NCI-H460 (cell line): ENCODE measurements around the gene CEACAM21. TPM values are rescaled to one million over a fixed set of nuclear protein-coding genes. Genes with fewer than 3 reads are reported as not detected.
A peak's percentile ranks its signal among the peaks of the same experiment; 100 is the strongest.
"Not testable (repeated sequence)": the region's sequence is repeated elsewhere in the genome, so short reads cannot be mapped to it uniquely, and the experiment has no call there.

Experiments
- DNase-seq: peaks from one replicate; pipeline ENCODE4 v3.0.0-alpha.2; 2016; ENCODE audit warnings: low read depth; ENCODE audit errors: extremely low read depth
- total RNA-seq: library from RNA; depleted of rRNA; stranded (reverse); fragments of >200 nt; shearing (Covaris generic); gene quantifications from 2 replicates; pipeline ENCODE4 v1.2.3, GENCODE V29; 2014

Gene CEACAM21
- total RNA-seq, 1 experiment from 2014 or later = not detected

DNA sequence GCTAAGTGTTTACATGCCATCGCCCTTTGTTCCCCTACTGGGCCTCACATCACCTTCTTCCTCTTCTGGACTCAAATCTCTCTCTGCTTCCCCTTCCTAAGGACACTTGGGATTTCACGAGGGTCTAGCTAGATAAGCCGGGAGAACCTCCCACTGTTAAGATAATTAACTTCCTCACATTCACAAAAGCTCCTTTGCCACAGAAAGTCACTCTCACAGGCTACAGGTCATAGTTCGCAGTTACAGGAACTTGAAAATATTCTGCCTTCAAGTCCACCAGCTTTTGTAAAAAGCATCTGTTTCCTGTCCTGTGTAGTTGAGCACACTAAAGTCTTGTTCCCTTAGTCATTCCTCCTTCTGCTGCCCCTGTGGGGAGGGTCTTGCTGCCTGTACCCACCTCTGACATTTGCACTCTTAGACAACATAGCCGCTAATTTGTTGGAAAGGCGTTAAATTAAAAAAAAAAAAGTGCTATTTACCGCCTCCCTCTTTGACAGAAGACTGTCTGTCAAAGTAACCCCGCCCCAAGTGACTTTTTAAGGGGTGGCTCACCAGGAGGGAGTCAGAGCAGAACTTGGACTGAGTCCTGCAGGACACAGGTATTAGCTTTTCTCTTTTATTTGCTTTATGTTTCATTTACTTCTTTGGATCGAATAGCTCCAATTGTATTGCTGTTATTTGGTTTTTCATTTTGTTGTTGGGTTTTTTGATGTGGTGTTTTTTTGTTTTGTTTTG is 26.8 kb upstream of the CEACAM21 start:
- DNase-seq = no peak

DNA sequence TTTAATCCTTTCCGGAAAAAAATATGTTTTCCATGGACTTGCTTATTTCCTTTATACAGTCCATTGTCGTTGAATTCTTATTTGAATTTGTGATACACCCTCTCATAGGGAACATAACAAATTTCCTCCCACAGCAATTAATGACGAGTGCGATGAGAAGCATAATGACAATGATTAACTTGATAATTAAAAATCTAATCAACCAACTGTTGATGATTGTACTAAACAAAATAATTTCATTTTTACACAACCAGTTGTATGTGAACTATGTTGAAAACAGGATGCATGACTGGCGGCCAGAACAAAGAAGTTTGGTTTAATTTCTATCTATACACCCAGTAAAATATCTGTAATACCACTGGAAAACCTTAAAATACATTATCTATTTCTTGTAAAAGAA is 26.1 kb upstream of the CEACAM21 start:
- DNase-seq = no peak

DNA sequence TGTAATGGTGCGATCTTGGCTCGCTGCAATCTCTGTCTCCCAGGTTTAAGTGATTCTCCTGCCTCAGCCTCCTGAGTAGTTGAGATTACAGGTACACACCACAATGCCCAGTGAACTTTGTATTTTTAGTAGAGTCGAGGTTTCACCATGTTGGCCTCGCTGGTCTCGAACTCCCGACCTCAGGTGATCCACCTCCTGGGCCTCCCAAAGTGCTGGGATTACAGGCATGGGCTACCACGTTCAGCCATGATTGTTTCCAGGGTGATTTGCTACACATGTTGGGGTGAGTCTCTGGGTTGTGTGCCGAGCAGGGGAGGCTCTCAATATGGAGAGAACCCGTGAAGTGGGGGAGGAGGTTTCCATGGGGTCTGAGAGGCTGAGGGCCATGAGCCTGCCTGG is 24.8 kb upstream of the CEACAM21 start:
- no peak for DNase-seq

DNA sequence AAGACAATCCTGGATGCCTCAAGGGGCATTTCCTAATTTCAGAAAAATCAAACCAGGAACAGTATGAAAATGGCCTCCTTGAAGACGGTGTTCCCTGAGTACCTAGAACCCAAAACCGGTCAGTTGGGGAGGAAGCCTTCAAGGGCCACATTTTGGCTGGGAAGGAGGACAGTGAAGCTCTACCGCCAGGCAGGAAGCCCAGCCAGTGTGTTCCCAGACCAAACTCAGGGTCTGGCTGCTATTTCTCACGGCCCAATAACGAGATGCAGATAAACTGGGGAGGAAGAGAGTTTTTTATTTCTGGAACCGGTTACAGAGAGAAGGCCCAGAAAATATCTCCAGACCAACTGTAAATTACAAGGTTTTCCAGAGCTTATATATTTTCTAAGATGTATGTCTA is 24.3 kb upstream of the CEACAM21 start:
- no peak for DNase-seq

DNA sequence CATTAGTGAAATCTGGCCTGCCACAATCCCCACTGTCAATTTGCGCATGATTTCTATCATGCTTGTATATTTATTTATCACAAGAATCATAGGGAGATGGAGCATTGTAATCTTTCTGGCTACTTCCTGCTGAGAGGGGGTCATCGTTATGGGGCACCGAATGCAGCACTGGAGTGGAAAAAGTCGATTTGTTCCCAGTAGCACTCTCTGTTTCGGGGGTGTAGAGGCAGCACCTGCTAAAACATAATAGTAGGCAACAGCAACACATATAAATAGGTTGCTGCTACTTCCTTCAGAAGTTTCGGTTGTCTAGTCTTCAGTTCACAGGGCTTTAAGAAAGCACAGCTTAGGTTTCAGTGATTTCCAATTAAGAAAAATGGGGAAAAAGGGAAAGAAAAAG is 23.4 kb upstream of the CEACAM21 start:
- no peak for DNase-seq

DNA sequence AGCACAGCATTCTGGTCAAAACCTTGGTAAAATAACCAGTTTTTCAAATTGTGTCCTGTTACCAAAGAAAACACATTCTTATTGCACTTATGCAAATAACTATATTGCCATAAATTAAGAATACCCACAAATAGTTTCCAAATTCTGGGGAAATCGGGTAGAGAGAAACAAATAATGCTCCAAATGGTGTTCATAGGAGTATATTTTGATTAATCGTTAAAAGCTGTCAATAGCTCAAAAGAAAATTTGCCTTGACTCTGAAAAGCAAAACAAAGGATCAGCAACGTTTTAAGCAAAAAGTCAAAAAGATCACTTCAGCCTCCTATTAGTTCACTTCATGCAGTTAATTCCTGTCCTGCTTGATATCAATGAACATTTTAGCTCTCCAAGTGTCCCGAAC is 22.2 kb upstream of the CEACAM21 start:
- no peak for DNase-seq

DNA sequence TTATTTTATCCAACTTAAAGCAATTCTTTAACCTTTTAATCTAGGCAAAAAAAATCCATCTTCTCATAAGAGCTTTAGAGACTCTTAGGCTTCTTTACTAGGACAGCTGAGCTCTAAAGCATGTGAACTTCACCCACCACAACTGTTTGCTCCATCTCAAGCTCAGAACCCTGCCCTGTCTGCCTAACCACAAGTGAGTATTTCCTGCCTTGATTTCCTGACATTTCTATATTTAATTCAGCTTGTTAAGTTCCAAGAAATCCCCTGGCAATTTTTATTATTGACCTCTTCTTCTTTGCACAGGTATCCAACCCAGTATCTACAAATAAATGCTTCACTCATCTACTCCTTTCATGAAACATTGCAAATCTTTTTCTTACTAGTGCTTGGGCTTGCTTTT is 21.1 kb upstream of the CEACAM21 start:
- DNase-seq = no peak

DNA sequence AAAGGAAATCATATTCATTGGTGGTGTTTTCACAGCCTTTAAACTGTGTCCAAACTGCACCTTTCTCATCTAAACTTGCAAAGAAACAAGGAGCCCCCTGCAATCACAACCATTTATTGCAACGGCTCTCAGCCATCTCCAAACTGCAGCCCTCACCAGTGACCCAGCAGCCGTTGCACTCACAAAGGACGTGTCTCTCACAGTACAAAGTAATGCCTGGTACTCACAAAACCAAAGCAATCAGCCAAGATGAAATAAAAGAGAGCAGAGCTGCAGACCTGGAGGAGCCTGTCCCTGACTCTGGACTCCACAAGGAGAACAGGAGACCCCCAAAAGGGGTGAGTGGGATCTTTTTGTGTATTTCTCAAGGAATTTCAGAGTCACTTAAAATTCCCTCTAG is 20.2 kb upstream of the CEACAM21 start:
- DNase-seq = no peak

DNA sequence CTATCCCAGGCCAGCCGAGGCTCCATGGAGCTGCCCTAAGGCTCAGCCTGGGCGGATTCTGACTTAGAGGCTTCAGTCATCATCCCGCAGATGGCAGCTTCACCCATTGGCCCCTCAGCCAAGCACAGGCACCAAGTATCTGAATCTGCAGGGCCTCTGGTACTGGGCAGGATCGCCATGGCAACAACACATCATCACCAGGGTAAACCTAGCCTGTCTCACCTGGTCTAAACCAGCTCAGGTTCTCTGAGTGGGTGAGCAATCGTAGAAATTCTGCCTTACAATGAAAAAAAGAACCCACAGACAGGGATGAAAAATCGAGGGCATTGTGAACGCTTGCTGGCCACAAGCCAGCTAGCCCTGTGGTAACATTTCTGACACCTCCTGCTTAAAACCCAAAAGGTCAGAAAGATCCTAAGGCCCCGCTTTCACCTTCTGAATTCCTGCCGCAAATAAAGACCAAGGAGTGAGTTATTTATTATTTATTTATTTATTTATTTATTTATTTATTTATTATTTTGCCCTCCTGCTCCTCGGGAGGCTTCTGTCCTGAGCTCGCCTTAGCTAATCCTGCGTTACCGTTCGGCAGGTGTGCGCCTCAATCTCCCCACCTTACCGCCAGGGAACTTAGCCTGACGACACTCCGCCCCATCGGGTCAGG is 12.0 kb upstream of the CEACAM21 start:
- no peak for DNase-seq

DNA sequence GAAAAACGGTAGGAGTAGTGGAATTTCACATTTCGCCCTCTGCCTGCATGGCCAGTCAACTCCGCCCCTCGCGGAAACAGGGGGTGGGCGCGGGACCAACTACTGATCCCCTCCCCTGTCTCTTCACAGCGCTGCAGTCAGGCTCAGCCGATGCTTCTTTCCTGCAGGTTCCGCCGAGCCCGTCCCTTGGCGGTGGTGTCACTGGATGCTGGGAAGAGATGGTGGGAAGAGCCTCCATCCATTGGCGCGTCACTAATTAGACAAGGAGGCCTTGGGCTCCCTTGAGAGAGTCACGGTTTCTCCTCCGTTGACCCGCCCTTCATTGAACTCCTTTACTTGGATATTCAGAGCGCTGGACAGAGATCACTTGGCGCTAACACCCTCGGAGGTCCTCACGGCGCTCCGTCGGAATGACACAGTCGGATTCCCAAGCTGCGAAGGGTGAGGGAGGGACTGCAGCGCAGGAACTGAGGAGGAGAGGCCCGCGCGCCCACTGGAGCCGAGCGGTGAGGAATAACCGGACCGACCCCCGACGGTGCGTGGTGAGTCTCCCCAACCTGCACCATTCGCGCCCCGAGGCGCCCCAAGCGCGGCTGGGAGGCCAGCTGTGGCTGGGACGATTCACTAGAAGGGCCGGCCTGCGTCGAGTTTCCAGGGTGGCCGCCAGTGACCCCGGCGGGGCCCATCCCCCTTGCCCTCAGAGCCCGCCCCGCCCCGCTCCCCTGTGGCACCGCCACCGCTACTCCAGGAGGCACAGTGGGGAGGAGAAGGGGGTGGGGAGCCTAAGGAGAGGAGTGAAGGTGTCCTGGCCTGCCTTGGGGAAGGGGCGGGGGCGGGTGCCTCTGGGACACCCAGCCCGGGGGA is 11.2 kb upstream of the CEACAM21 start:
- no peak for DNase-seq

DNA sequence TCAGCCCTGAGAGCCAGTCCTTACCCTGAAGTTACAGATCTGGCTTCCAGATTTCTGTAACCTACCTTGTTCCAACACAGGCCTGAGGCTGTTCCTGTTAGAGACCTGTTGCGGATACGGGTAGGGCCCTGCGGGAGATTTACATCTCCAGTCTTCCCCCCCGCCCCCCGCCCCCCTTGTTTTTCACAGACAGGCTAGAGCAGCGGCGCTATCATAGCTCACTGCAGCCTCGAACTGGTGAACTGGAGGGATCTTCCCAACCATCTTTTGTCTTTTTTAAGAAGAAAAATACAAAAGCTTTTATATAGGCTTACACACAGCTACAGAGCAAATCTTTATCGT is 10.6 kb upstream of the CEACAM21 start:
- no peak for DNase-seq

DNA sequence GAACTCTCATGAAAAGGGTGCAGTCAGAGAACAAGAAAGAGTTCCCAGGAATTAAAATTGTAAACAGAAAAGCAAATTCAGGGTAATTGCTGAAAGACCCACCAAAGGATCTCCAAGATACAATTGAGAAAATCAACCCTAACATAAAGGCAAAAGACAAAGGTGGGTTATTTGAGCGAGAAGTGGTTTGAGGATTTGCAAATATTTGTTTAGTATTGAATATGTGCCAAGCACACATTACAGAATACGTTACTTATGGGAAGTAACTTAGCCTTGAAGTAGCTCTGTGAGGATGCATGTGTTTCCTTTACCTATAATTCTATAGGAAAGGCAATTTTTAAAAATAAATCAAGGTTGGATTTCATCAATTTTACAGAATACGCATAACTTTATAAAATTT is 10.0 kb upstream of the CEACAM21 start:
- DNase-seq = no peak

DNA sequence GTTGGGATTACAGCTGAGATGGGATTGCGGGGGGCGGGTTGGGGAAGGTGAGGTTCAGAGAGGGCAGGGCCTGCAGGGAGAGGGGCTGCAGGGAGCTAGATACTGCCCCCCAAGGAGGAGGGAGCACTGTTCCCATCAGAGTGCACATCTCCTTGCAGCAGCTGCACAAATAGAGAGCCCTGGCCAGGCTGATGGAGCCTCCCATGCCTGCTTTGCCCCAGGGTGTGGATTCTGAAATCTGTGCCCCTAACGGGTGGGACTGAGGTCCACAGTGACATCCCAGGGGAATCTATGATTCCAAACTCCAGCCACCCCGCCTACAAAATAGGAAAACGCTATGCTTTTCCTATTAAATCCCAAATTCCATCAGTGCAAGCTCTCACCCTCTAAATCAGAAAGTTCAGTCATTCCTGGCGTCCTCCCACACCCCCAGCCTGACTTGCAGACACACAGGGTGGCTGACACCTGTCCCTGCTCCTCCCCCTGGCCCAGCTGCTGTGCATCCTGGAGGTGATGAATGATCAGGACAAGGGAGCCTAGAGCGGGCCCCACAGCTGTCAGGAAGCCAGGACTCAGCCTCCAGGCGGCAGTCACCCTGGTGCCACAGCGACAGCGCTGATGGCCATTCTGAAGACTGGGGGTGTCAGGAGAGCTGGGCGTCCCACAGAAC is 6.3 kb upstream of the CEACAM21 start:
- no peak for DNase-seq

DNA sequence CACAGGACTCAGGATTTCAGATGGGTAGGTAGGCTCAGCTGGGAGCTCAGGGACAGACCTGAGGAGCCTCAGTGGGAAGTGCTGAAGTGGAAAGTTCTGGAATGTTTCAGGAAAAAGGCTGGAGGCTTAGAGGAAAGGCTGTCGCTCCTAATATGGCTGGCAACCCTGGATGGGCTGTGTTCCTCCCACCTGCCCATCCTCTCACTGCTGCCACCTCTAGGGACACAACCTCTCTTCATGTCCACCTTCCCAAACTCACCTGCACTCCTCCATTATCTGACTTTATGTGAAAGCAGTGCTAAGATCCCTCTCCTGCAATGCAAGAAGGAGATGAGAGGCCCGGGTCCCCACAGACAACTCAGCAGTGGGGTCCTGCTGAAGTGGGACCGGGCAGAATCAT is 5.8 kb upstream of the CEACAM21 start:
- no peak for DNase-seq

DNA sequence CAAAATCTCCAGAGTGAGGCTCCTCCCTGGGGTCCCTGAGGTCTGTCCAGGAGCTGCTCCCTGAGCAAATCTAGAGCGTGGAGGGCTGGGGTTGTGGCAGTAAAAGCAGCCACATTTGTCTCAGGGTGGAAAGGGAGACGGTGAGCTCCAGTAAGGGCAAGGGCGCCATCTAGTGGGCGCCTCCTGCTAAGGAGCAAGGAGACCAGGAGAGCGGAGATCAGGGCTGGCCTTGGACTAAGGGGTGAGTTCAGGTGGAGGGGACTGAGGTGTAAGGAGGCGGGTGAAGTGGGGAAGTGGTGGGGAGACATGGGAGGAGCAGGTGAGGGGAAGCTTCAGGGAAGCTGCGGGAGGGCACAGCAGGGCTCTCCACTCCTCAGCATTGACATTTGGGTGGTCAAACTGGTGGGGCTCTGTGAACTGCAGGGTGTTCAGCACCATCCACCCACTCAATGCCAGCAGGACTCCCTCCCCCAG is 5.3 kb upstream of the CEACAM21 start:
- peak; percentile 69 for DNase-seq

DNA sequence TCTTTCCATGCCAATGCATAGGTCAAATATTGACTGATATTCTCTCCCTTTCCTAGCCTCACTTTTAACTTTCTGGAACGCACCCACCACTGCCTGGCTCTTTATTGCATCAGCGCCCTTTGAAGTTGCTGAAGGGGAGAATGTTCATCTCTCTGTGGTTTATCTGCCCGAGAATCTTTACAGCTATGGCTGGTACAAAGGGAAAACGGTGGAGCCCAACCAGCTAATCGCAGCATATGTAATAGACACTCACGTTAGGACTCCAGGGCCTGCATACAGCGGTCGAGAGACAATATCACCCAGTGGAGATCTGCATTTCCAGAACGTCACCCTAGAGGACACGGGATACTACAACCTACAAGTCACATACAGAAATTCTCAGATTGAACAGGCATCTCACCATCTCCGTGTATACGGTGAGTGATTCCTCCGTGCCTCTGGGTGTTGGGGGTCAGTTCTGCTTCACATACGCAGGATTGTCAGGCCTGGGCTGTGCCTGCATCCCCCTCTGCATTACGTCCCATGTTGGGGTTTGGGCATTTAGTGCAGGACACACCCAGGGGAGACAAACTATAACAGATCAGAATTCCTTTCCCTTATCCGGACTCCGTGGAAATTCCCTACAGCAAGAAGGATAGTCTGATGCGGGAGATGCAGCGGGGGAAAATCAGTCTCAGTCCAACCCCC is 1.3 kb downstream of the CEACAM21 start:
- no peak for DNase-seq

DNA sequence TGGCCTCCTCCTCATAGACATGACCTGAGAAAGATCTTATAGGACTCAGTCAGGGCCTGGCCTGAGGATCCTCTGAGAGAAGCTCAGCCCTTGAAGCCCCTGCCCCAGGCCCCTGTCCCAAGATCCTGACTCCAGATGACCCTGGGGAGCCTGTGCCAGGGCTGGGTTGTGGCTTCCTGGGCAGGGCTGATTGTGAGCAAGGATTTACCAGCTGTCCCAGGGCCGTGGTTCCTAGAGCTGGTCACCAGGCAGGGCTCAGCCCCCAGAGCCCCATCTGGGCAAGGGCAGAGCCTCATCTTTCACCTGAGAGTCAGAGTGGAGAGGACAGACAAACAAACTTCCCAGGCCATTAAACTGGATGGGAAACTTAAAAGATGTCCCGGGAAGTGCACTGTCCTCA is 1.9 kb downstream of the CEACAM21 start:
- DNase-seq = no peak

DNA sequence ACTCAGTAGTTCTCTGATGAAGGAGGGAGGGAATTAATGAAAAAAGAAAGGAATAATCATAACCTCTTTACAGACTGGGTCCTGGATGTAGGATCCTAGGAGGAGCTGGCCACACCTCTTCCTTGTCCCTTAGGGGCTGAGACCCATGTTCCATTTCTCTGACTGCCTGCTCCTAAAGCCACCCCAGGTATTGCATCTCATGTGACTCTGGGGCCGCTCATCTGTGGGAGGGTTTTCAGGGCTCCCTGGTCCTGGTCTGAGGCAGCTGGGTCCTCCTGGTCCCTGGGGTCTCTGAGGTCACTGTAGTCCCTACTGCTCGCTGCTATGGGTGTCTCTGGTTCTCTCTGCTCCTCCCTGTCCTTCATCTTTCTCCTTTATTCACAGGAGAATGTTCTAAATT is 2.9 kb downstream of the CEACAM21 start:
- DNase-seq = no peak

DNA sequence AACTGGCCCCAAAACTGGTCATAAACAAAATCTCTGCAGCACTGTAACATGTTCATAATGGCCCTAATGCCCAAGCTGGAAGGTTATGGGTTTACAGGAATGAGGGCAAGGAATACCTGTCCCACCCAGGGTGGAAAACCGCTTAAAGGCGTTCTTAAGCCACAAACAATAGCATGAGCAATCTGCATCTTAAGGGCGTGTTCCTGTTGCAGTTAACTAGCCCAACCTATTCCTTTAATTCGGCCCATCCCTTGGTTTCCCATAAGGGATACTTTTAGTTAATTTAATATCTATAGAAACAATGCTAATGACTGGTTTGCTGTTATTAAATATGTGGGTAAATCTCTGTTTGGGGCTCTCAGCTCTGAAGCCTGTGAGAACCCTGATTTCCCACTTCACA is 5.1 kb downstream of the CEACAM21 start:
- DNase-seq = not testable (repeated sequence)

DNA sequence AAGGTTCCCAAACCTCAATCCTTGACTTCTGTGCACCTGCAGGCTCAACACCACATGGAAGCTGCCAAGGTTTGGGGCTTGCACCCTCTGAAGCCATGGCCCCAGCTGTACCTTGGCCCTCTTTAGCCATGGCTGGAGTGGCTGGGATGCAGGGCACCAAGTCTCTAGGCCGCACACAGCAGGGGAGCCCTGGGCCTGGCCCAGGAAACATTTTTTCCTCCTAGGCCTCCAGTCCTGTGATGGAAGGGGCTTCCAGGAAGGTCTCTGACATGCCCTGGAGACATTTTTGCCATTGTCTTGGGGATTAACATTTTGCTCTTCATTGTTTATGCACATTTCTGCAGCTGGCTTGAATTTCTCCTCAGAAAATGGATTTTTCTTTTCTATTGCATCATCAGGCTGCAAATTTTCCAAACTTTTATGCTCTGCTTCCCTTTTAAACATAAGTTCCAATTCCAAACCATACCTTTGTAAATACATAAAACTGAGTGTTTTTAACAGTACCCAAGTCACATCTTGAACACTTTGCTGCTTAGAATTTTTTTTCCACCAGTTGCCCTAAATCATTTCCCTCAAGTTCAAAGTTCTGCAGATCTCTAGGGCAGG is 6.7 kb downstream of the CEACAM21 start:
- not testable (repeated sequence) for DNase-seq
